Stomach smooth muscle (tissue), 2 donors: ENCODE data around the gene IL10RA.

Experiments
- H3K27ac ChIP-seq: one replicate; pipeline ENCODE4 v1.7.0; 2013; ENCODE audit warnings: mild to moderate bottlenecking, low read length, inconsistent platforms
- H3K27me3 ChIP-seq, 2 donors: one replicate each; pipeline ENCODE4 v1.7.0; 2013; ENCODE audit warnings: low read length in 2 of 2; ENCODE audit not compliant: insufficient read depth in 2 of 2, control insufficient read depth in 1 of 2
- H3K36me3 ChIP-seq, 2 donors: one replicate each; pipeline ENCODE4 v1.7.0; 2013; ENCODE audit warnings: low read length in 2 of 2; ENCODE audit not compliant: control insufficient read depth in 2 of 2, insufficient read depth in 2 of 2
- H3K4me1 ChIP-seq: one replicate; pipeline ENCODE4 v1.7.0; 2013; ENCODE audit warnings: low read length; ENCODE audit not compliant: control insufficient read depth, insufficient read depth
- H3K4me3 ChIP-seq, 2 donors: one replicate each; pipeline ENCODE4 v1.7.0; 2013; ENCODE audit warnings: low read length in 2 of 2
- H3K9ac ChIP-seq, 2 donors: one replicate each; pipeline ENCODE4 v1.7.0; 2013; ENCODE audit warnings: low read length in 2 of 2, mild to moderate bottlenecking in 1 of 2
- H3K9me3 ChIP-seq, 2 donors: one replicate each; pipeline ENCODE4 v1.7.0; 2013; ENCODE audit warnings: low read length in 2 of 2; ENCODE audit not compliant: control insufficient read depth in 2 of 2
- donor health status: healthy.
- donor health status: Pancreatic carcinoma.

IL10RA gene

DNA sequence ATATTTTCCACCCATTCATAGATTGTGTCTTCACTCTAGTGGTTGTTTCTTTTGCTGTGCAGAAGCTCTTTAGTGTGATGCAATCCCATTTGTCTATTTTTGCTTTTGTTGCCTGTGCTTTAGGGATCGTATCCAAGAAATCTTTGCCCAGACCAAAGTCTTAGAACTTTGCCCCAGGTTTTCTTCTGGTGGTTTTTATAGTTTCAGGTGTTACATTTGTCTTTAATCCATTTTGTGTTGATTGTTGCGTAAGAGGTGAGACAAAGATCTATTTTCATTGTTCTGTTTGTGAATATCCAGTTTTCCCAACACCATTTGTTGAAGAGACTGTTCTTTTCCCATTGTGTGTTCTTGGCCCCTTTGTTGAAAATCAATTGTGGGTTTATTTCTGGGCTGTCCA, 6.4 kb downstream of the IL10RA start:
- Histone ChIP-seq H3K27me3 (no peaks in the 10 kb centered on the region), H3K9ac (no peak overlapping the region), H3K4me3 (no peak overlapping the region), H3K27ac (no peak overlapping the region), H3K9me3 (no peaks in the 10 kb centered on the region), H3K4me1 (peaks cover 16% of the 10 kb centered on the region), H3K36me3 (peaks cover 0 to 8% of the 10 kb centered on the region in 2 donors)

DNA sequence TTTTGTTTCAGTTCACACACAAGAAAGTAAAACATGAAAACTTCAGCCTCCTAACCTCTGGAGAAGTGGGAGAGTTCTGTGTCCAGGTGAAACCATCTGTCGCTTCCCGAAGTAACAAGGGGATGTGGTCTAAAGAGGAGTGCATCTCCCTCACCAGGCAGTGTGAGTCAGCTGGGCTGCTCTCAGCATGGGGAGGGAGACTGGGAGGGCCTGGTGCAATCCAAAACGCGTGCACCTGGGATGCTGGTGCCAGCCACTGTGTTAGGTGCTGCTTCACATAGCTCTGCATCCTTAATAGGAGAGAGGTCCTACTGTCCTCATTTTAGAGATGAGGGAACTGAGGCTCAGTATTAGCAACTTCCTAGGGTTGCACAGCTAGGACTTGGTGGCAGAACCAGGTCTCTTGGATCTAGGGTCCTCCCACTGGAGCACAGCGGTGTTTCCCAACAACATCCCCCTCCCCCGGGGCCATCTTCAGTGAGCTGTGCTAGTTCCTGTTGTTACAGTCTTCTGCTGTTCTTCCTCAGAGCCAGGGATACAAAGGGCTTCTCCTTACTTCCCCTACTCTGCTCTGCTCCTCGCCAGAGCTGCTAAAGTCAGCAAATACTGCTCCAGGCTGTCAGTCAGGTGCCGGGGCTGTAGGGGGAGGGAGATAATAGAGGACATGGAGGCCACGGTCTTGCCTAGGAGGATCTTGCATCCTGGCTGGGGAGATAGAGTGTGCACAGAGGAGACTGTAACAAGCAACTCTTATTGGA, 8.0 kb downstream of the IL10RA start:
- H3K27ac ChIP-seq: no peak overlapping the region
- no peak overlapping the region for H3K4me3 ChIP-seq
- H3K36me3 ChIP-seq: peaks cover 0 to 8% of the 10 kb centered on the region in 2 donors

DNA sequence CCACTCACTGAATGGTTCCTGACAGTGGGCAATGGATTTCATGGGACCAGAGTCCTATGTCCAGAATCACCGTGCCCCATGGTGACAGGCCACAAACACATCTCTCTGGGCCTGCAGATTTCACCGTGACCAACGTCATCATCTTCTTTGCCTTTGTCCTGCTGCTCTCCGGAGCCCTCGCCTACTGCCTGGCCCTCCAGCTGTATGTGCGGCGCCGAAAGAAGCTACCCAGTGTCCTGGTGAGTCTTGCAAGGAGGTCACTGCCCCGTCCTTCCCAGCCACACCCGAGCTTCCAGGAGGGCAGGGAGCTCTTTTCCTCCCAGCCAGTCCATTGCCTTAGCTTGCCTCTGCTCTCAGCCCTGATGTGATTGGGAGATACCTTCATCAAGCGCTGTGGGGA, 9.3 kb downstream of the IL10RA start:
- Histone ChIP-seq H3K36me3 (peaks cover 0 to 8% of the 10 kb centered on the region in 2 donors), H3K9me3 (no peaks in the 10 kb centered on the region), H3K9ac (no peak overlapping the region), H3K4me3 (no peak overlapping the region), H3K27me3 (no peaks in the 10 kb centered on the region), H3K4me1 (no peaks in the 10 kb centered on the region), H3K27ac (no peak overlapping the region)

More for the DNA sequence above, 8.0 kb downstream of the IL10RA start:
- Histone ChIP-seq H3K27me3 (no peaks in the 10 kb centered on the region), H3K9ac (no peak overlapping the region), H3K4me1 (peaks cover 9% of the 10 kb centered on the region), H3K9me3 (no peaks in the 10 kb centered on the region)

DNA sequence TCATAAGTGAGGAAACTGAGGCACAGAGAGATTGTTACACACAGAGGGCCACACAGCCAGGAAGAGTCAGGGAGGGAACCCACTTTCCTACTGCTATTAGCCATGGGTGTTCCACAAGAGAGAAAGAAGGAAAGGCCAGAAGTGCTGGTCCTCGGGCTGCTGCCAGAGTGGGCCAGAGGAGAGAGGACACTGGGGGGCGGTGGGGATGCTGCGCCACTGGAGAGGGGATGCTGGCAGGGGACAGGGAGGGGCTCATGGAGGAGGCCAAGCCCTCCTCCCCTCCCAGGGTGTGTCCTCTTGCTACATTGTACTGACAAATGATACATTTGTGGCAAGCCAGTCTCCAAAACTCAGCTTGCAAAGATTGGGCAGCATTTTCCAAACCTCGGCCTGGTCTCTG, 9.9 kb downstream of the IL10RA start:
- no peak overlapping the region for H3K4me3 ChIP-seq
- H3K36me3 ChIP-seq: peaks cover 0 to 8% of the 10 kb centered on the region in 2 donors
- H3K27me3 ChIP-seq: no peaks in the 10 kb centered on the region
- H3K9me3 ChIP-seq: no peaks in the 10 kb centered on the region
- no peak overlapping the region for H3K9ac ChIP-seq
- H3K27ac ChIP-seq: no peak overlapping the region
- H3K4me1 ChIP-seq: no peaks in the 10 kb centered on the region

GRCh38 chr11:117997406-117997805, 11.2 kb downstream of the IL10RA start:
- Histone ChIP-seq H3K27ac (no peak overlapping the region), H3K9me3 (no peaks in the 10 kb centered on the region), H3K36me3 (peaks cover 0 to 8% of the 10 kb centered on the region in 2 donors), H3K4me3 (no peak overlapping the region), H3K27me3 (no peaks in the 10 kb centered on the region), H3K9ac (no peak overlapping the region), H3K4me1 (no peaks in the 10 kb centered on the region)

GRCh38 chr11:117997823-117998579, 11.8 kb downstream of the IL10RA start:
- Histone ChIP-seq H3K27me3 (no peaks in the 10 kb centered on the region), H3K4me3 (no peak overlapping the region), H3K36me3 (peaks cover 0 to 8% of the 10 kb centered on the region in 2 donors), H3K9me3 (no peaks in the 10 kb centered on the region), H3K9ac (no peak overlapping the region), H3K27ac (no peak overlapping the region), H3K4me1 (peaks cover 2% of the 10 kb centered on the region)

GRCh38 chr11:117998664-117999353, 12.6 kb downstream of the IL10RA start:
- H3K4me3 ChIP-seq: no peak overlapping the region
- H3K9me3 ChIP-seq: peaks cover 0 to 4% of the 10 kb centered on the region in 2 donors
- peaks cover 3% of the 10 kb centered on the region for H3K4me1 ChIP-seq
- H3K9ac ChIP-seq: no peak overlapping the region
- peaks cover 0 to 8% of the 10 kb centered on the region in 2 donors for H3K36me3 ChIP-seq
- H3K27me3 ChIP-seq: no peaks in the 10 kb centered on the region
- H3K27ac ChIP-seq: no peak overlapping the region

DNA sequence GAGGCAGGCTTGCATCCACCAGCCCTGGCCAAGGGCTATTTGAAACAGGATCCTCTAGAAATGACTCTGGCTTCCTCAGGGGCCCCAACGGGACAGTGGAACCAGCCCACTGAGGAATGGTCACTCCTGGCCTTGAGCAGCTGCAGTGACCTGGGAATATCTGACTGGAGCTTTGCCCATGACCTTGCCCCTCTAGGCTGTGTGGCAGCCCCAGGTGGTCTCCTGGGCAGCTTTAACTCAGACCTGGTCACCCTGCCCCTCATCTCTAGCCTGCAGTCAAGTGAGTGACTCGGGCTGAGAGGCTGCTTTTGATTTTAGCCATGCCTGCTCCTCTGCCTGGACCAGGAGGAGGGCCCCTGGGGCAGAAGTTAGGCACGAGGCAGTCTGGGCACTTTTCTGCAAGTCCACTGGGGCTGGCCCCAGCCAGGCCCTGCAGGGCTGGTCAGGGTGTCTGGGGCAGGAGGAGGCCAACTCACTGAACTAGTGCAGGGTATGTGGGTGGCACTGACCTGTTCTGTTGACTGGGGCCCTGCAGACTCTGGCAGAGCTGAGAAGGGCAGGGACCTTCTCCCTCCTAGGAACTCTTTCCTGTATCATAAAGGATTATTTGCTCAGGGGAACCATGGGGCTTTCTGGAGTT, 13.3 kb downstream of the IL10RA start:
- Histone ChIP-seq H3K4me3 (no peak overlapping the region), H3K4me1 (peaks cover 3% of the 10 kb centered on the region), H3K36me3 (peaks cover 0 to 8% of the 10 kb centered on the region in 2 donors), H3K9me3 (peaks cover 3 to 6% of the 10 kb centered on the region in 2 donors), H3K27ac (no peak overlapping the region), H3K9ac (no peak overlapping the region), H3K27me3 (no peaks in the 10 kb centered on the region)

DNA sequence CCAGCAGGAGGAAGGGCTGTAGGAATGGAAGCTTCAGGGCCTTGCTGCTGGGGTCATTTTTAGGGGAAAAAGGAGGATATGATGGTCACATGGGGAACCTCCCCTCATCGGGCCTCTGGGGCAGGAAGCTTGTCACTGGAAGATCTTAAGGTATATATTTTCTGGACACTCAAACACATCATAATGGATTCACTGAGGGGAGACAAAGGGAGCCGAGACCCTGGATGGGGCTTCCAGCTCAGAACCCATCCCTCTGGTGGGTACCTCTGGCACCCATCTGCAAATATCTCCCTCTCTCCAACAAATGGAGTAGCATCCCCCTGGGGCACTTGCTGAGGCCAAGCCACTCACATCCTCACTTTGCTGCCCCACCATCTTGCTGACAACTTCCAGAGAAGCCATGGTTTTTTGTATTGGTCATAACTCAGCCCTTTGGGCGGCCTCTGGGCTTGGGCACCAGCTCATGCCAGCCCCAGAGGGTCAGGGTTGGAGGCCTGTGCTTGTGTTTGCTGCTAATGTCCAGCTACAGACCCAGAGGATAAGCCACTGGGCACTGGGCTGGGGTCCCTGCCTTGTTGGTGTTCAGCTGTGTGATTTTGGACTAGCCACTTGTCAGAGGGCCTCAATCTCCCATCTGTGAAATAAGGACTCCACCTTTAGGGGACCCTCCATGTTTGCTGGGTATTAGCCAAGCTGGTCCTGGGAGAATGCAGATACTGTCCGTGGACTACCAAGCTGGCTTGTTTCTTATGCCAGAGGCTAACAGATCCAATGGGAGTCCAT, 14.1 kb downstream of the IL10RA start:
- H3K4me1 ChIP-seq: peaks cover 3% of the 10 kb centered on the region
- H3K9ac ChIP-seq: no peak overlapping the region
- peaks cover 3 to 6% of the 10 kb centered on the region in 2 donors for H3K9me3 ChIP-seq
- H3K27ac ChIP-seq: no peak overlapping the region
- no peak overlapping the region for H3K4me3 ChIP-seq
- peaks cover 0 to 5% of the 10 kb centered on the region in 2 donors for H3K36me3 ChIP-seq
- H3K27me3 ChIP-seq: no peaks in the 10 kb centered on the region

GRCh38 chr11:118000850-118001228, 14.6 kb downstream of the IL10RA start:
- Histone ChIP-seq H3K9me3 (peaks cover 3 to 6% of the 10 kb centered on the region in 2 donors), H3K4me1 (peaks cover 6% of the 10 kb centered on the region), H3K4me3 (no peak overlapping the region), H3K9ac (no peak overlapping the region), H3K27me3 (no peaks in the 10 kb centered on the region), H3K27ac (no peak overlapping the region), H3K36me3 (peaks cover 0 to 1% of the 10 kb centered on the region in 2 donors)
